ENCODE data around the gene UBE3A.

Gene UBE3A

GRCh38 chr15:25408929-25409328 is 29.9 kb downstream of the UBE3A start:
- no peak for TF ChIP-seq CTCF (conservative IDR thresholded peaks at IDR 0.05; ENCODE audit: low read depth)
- ChIA-PET POLR2A (ENCODE audit: low non-redundant PET) (no interaction called here), CTCF (no interaction called here)
- no peak for DNase-seq (ENCODE audit: low spot score)
- no peak overlapping the region for H3K27ac ChIP-seq

GRCh38 chr15:25408428-25408827 is 30.4 kb downstream of the UBE3A start:
- H3K27ac ChIP-seq = no peak overlapping the region
- no peak for DNase-seq (ENCODE audit: low spot score)
- CTCF ChIA-PET = no interaction called here
- TF ChIP-seq CTCF (conservative IDR thresholded peaks at IDR 0.05; ENCODE audit: low read depth) = no peak
- POLR2A ChIA-PET (ENCODE audit: low non-redundant PET) = no interaction called here

GRCh38 chr15:25407950-25408349 is 30.9 kb downstream of the UBE3A start:
- DNase-seq (ENCODE audit: low spot score) = no peak
- ChIA-PET POLR2A (ENCODE audit: low non-redundant PET) (no interaction called here), CTCF (no interaction called here)
- TF ChIP-seq CTCF (conservative IDR thresholded peaks at IDR 0.05; ENCODE audit: low read depth) = no peak
- H3K27ac ChIP-seq = no peak overlapping the region

GRCh38 chr15:25406846-25407245 is 32.0 kb downstream of the UBE3A start:
- TF ChIP-seq CTCF (conservative IDR thresholded peaks at IDR 0.05; ENCODE audit: low read depth) = no peak
- POLR2A ChIA-PET (ENCODE audit: low non-redundant PET) = no interaction called here
- CTCF ChIA-PET = interaction anchor here (0.6 to 0.7 kb wide), 2 partner anchors 18 to 1529 kb away, joined by 4 to 6 read pairs; no protein-coding TSS in a partner anchor
- no peak for DNase-seq (ENCODE audit: low spot score)
- H3K27ac ChIP-seq = no peak overlapping the region

- ChIA-PET POLR2A (ENCODE audit: low non-redundant PET) (no interaction called here), CTCF (no interaction called here)
- DNase-seq (ENCODE audit: low spot score) = no peak
- no peak overlapping the region for H3K27ac ChIP-seq
- TF ChIP-seq CTCF (conservative IDR thresholded peaks at IDR 0.05; ENCODE audit: low read depth) = no peak
These were observed 32.6 kb downstream of the UBE3A start for GRCh38 chr15:25406261-25406660.

GRCh38 chr15:25403771-25404170 is 35.1 kb downstream of the UBE3A start:
- TF ChIP-seq CTCF (conservative IDR thresholded peaks at IDR 0.05; ENCODE audit: low read depth) = no peak
- ChIA-PET POLR2A (ENCODE audit: low non-redundant PET) (no interaction called here), CTCF (no interaction called here)
- no peak for DNase-seq (ENCODE audit: low spot score)
- no peak overlapping the region for H3K27ac ChIP-seq

- no peak for TF ChIP-seq CTCF (conservative IDR thresholded peaks at IDR 0.05; ENCODE audit: low read depth)
- POLR2A ChIA-PET (ENCODE audit: low non-redundant PET) = no interaction called here
These were observed 36.5 kb downstream of the UBE3A start for GRCh38 chr15:25402342-25402741.

More at GRCh38 chr15:25402342-25402741, 36.5 kb downstream of the UBE3A start:
- peak overlapping the region; percentile 11; the same call in 1 of the 2 replicates for H3K27ac ChIP-seq
- CTCF ChIA-PET = interaction anchor here (0.6 kb wide), 1 partner anchor 1912 kb away, joined by 6 read pairs; no protein-coding TSS in a partner anchor
- DNase-seq (ENCODE audit: low spot score) = no peak

Measured in RWPE1 (cell line).